ENCODE results near the gene SLC4A4.

GRCh38 chr4:71473541-71474240, 134.9 kb downstream of the SLC4A4 start:
- TF ChIP-seq CTCF (IDR thresholded peaks at IDR 0.05; ENCODE audit: borderline replicate concordance, extremely low read depth, low read length, poor library complexity, severe bottlenecking) (no peak), EZH2 (IDR thresholded peaks at IDR 0.05; ENCODE audit: borderline replicate concordance, low read depth, low read length, severe bottlenecking) (no peak)
